Measurements from ENCODE around the gene CALML5.

DNA sequence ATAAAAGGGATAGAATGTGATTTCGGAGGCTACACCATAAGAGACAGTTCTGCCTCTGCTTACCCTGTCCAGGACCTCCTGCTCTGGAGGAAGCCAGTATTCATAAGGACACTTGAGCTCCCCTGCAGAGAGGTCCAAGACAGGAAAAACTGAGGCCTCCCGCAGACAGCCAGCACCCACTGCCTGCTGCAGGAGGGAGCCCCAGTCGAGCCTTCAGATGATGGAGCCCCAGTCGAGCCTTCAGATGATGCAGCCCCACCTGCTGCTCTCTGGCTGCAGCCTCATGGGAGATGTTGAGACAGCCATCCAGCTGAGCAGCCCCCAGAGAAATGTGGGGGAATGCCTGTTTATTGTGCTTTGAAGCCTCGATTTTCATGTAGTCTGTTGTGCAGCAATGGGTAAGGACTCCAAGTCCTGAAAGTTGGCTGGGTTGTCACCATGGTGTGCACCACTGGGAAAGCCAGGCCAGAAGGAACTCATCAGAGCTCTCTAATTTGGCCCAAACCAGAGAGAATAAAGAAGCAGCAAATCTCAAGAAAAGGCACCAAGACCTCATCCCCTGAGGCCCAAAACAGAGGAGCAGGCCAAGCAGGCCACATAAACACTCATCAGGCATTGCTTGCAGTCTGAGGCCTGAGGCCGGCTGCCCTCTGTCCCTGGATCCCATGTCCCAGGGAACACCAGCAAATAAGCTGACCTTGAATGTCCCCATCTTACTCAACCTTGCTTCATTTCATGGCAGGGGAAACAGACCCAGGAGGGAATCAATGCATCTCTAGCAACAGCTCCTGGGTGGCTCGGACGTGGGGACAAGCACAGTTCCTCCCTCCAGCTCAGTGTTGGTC, 30.9 kb downstream of the CALML5 start:
- TF ChIP-seq, protein P1, sequence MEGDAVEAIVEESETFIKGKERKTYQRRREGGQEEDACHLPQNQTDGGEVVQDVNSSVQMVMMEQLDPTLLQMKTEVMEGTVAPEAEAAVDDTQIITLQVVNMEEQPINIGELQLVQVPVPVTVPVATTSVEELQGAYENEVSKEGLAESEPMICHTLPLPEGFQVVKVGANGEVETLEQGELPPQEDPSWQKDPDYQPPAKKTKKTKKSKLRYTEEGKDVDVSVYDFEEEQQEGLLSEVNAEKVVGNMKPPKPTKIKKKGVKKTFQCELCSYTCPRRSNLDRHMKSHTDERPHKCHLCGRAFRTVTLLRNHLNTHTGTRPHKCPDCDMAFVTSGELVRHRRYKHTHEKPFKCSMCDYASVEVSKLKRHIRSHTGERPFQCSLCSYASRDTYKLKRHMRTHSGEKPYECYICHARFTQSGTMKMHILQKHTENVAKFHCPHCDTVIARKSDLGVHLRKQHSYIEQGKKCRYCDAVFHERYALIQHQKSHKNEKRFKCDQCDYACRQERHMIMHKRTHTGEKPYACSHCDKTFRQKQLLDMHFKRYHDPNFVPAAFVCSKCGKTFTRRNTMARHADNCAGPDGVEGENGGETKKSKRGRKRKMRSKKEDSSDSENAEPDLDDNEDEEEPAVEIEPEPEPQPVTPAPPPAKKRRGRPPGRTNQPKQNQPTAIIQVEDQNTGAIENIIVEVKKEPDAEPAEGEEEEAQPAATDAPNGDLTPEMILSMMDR (IDR thresholded peaks at IDR 0.05): no peak
- no peak for TF ChIP-seq EZH2 (IDR thresholded peaks at IDR 0.05)
- TF ChIP-seq EZH2phosphoT487 (IDR thresholded peaks at IDR 0.05): no peak

Data from neural progenitor cell (in vitro differentiated cells).